Right atrium auricular region (tissue), 2 donors: ENCODE data around the gene LNPEP. TPM values are rescaled to one million over a fixed set of nuclear protein-coding genes. Genes with fewer than 3 reads are reported as not detected.
"Not testable (repeated sequence)": the region's sequence is repeated elsewhere in the genome, so short reads cannot be mapped to it uniquely, and the experiment has no call there.

Experiments
- DNase-seq: peaks from one replicate; pipeline ENCODE4 v3.0.0-alpha.2; 2019; ENCODE audit warnings: low spot score
- H3K27ac ChIP-seq, 2 donors: fragments of 200-600 bp; sonication (generic); 1 replicate in 1 of 2; 2 replicates in 1 of 2; pipeline ENCODE4 v1.5.1; 2016 to 2019
- H3K27me3 ChIP-seq, 2 donors: fragments of 200-600 bp; sonication (generic); one replicate each; pipeline versions ENCODE4 v1.5.1 to v1.6.0; 2017 to 2019
- H3K36me3 ChIP-seq: fragments of 200-600 bp; sonication (generic); one replicate; pipeline ENCODE4 v1.5.1; 2016
- H3K4me1 ChIP-seq, 2 donors: fragments of 200-600 bp; sonication (generic); one replicate each; pipeline versions ENCODE4 v1.5.1 to v1.6.0; 2017 to 2019
- H3K4me3 ChIP-seq, 2 donors: fragments of 200-600 bp; sonication (generic); 1 replicate in 1 of 2; 2 replicates in 1 of 2; pipeline ENCODE4 v1.5.1; 2017 to 2019; ENCODE audit warnings: mild to moderate bottlenecking in 1 of 2, moderate library complexity in 1 of 2
- H3K9me3 ChIP-seq, 2 donors: fragments of 200-600 bp; sonication (generic); one replicate each; pipeline ENCODE4 v1.5.1; 2019
- total RNA-seq, 2 donors: library from RNA; depleted of rRNA; stranded (reverse); fragments of >200 nt; gene quantifications; one replicate each; pipeline ENCODE4 v1.1.0, GENCODE V29; 2016
- TF ChIP-seq, protein P1 (sequence below), 2 donors: fragments of 200-600 bp; sonication (generic); IDR thresholded peaks; one replicate each; pipeline ENCODE4 v1.5.1; 2019; ENCODE audit warnings: antibody characterized with exemption in 2 of 2

LNPEP gene
- total RNA-seq, 2 donors from 2014 or later = 50.2 to 60.0 TPM

- Histone ChIP-seq H3K4me1 (no peaks in the 10 kb centered on the region), H3K27me3 (no peaks in the 10 kb centered on the region), H3K36me3 (no peaks in the 10 kb centered on the region), H3K9me3 (no peaks in the 10 kb centered on the region), H3K4me3 (no peak overlapping the region), H3K27ac (no peak overlapping the region)
- DNase-seq = no peak
- TF ChIP-seq, protein P1, sequence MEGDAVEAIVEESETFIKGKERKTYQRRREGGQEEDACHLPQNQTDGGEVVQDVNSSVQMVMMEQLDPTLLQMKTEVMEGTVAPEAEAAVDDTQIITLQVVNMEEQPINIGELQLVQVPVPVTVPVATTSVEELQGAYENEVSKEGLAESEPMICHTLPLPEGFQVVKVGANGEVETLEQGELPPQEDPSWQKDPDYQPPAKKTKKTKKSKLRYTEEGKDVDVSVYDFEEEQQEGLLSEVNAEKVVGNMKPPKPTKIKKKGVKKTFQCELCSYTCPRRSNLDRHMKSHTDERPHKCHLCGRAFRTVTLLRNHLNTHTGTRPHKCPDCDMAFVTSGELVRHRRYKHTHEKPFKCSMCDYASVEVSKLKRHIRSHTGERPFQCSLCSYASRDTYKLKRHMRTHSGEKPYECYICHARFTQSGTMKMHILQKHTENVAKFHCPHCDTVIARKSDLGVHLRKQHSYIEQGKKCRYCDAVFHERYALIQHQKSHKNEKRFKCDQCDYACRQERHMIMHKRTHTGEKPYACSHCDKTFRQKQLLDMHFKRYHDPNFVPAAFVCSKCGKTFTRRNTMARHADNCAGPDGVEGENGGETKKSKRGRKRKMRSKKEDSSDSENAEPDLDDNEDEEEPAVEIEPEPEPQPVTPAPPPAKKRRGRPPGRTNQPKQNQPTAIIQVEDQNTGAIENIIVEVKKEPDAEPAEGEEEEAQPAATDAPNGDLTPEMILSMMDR (IDR thresholded peaks at IDR 0.05) = no peak
Measured at GRCh38 chr5:97076098-97076497, 140.2 kb downstream of the LNPEP start.

- no peaks in the 10 kb centered on the region for H3K9me3 ChIP-seq
- H3K27me3 ChIP-seq = no peaks in the 10 kb centered on the region
- no peak for DNase-seq
- no peaks in the 10 kb centered on the region for H3K36me3 ChIP-seq
- H3K4me3 ChIP-seq = no peak overlapping the region
- TF ChIP-seq, protein P1 (IDR thresholded peaks at IDR 0.05) = no peak
- no peaks in the 10 kb centered on the region for H3K4me1 ChIP-seq
- no peak overlapping the region for H3K27ac ChIP-seq
Measured at GRCh38 chr5:97077246-97077645, 141.4 kb downstream of the LNPEP start.

- TF ChIP-seq, protein P1 (IDR thresholded peaks at IDR 0.05) = no peak
- Histone ChIP-seq H3K4me1 (no peaks in the 10 kb centered on the region), H3K4me3 (no peak overlapping the region), H3K36me3 (no peaks in the 10 kb centered on the region), H3K27ac (no peak overlapping the region), H3K9me3 (no peaks in the 10 kb centered on the region), H3K27me3 (no peaks in the 10 kb centered on the region)
- no peak for DNase-seq
Measured at GRCh38 chr5:97078958-97079743, 143.3 kb downstream of the LNPEP start.

DNA sequence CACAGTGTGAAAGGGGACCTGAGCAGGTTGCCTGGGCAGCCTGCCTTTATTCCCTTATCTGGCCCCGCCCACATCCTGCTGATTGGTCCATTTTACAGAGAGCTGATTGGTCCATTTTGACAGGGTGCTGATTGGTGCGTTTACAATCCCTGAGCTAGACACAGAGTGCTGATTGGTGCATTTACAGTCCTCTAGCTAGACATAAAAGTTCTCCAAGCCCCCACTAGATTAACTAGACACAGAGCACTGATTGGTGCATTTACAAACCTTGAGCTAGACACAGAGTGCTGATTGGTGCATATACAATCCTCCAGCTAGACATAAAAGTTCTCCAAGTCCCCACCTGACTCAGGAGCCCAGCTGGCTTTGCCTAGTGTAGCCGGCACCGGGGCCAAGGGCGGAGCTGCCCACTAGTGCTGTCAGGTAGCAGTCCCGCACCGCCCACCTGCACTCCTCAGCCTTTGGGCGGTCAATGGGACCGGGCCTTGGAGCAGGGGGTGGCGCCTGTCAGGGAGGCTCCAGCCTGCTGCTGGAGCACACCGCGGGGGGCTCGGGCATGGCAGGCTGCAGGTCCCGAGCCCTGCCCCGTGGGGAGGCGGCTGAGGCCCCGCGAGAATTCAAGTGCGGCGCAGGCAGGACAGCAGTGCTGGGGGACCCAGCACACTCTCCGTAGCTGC, 149.0 kb downstream of the LNPEP start:
- H3K4me1 ChIP-seq, H3K27me3 ChIP-seq, H3K36me3 ChIP-seq, DNase-seq, H3K4me3 ChIP-seq, H3K27ac ChIP-seq, H3K9me3 ChIP-seq: not testable (repeated sequence)

DNA sequence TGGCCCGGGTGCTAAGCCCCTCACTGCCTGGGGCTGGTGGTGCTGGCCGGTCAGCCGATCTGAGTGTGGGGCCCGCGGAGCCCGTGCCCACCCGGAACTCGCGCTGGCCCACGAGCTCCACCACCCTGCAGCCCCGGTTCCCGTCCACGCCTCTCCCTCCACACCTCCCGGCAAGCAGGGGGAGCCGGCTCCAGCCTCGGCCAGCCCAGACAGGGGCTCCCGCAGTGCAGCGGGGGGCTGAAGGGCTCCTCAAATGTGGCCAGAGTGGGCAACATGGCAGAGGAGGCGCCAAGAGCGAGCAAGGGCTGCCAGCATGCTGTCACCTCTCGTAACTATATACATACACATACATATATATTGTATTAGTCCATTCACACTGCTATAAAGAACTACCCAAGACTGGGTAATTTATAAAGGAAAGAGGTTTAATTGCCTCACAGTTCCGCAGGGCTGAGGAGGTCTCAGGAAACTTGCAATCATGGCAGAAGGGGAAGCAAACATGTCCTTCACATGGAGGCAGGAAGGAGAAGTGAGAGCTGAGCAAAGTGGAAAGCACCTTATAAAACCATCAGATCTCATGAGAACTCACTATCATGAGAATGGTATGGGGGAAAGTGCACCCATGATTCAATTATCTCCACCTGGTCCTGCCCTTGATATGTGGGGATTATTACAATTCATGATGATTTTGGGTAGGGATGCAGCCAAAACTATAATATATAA, 149.7 kb downstream of the LNPEP start:
- H3K27me3 ChIP-seq = no peaks in the 10 kb centered on the region
- H3K9me3 ChIP-seq = no peaks in the 10 kb centered on the region
- no peak overlapping the region for H3K4me3 ChIP-seq
- H3K36me3 ChIP-seq = no peaks in the 10 kb centered on the region
- DNase-seq = no peak
- no peaks in the 10 kb centered on the region for H3K4me1 ChIP-seq
- TF ChIP-seq, protein P1 (IDR thresholded peaks at IDR 0.05) = no peak
- H3K27ac ChIP-seq = no peak overlapping the region

Other genes starting within 250 kb of the LNPEP start
- gene ERAP1, start 128.1 kb upstream of the LNPEP start, total RNA-seq = 10 to 100 TPM; 18.4 to 24.7 TPM
- gene ERAP2, start 59.6 kb upstream of the LNPEP start, total RNA-seq = 1 to 10 TPM; 5.5 to 5.9 TPM
- gene LIX1, start 206.5 kb downstream of the LNPEP start, total RNA-seq = not detected
- gene RIOK2, start 247.2 kb downstream of the LNPEP start, total RNA-seq = 10 to 100 TPM; 19.2 to 20.4 TPM